GM18907 (cell line): ENCODE data around the gene BCAS4.
"Not testable (repeated sequence)": the region's sequence is repeated elsewhere in the genome, so short reads cannot be mapped to it uniquely, and the experiment has no call there.

Experiments
- ATAC-seq: cut with Tn5 transposase; IDR thresholded peaks from one replicate; pipeline ENCODE4 v1.9.1; 2021; ENCODE audit warnings: mild to moderate bottlenecking, moderate library complexity; ENCODE audit not compliant: unreplicated experiment

BCAS4 gene

GRCh38 chr20:50872560-50873425 is 77.9 kb downstream of the BCAS4 start:
- no peak for ATAC-seq

- no peak for ATAC-seq
Measured at GRCh38 chr20:50873585-50873984, 78.7 kb downstream of the BCAS4 start.

GRCh38 chr20:50874111-50874757 is 79.4 kb downstream of the BCAS4 start:
- ATAC-seq: no peak

- ATAC-seq: no peak
Measured at GRCh38 chr20:50874758-50875665, 80.2 kb downstream of the BCAS4 start.

GRCh38 chr20:50876063-50876685 is 81.3 kb downstream of the BCAS4 start:
- ATAC-seq: no peak

GRCh38 chr20:50876816-50877215 is 82.0 kb downstream of the BCAS4 start:
- ATAC-seq: no peak

GRCh38 chr20:50877232-50877743 is 82.4 kb downstream of the BCAS4 start:
- no peak for ATAC-seq

- no peak for ATAC-seq
Measured at GRCh38 chr20:50879649-50880550, 85.0 kb downstream of the BCAS4 start.

- ATAC-seq: not testable (repeated sequence)
Measured at GRCh38 chr20:50881759-50882424, 87.0 kb downstream of the BCAS4 start.

GRCh38 chr20:50883856-50884255 is 89.0 kb downstream of the BCAS4 start:
- ATAC-seq: no peak

GRCh38 chr20:50885068-50885467 is 90.2 kb downstream of the BCAS4 start:
- no peak for ATAC-seq

GRCh38 chr20:50885781-50886180 is 90.9 kb downstream of the BCAS4 start:
- no peak for ATAC-seq

- ATAC-seq: no peak
Measured at GRCh38 chr20:50886184-50886790, 91.4 kb downstream of the BCAS4 start.

GRCh38 chr20:50887576-50887975 is 92.7 kb downstream of the BCAS4 start:
- ATAC-seq: no peak

- ATAC-seq: no peak
Measured at GRCh38 chr20:50891138-50891537, 96.3 kb downstream of the BCAS4 start.

- ATAC-seq: peak; percentile 40
Measured at GRCh38 chr20:50892394-50892793, 97.5 kb downstream of the BCAS4 start.

GRCh38 chr20:50893620-50894019 is 98.8 kb downstream of the BCAS4 start:
- ATAC-seq: no peak

GRCh38 chr20:50895111-50895830 is 100.4 kb downstream of the BCAS4 start:
- no peak for ATAC-seq
